Mucosa of descending colon (tissue), 3 donors: ENCODE data around the gene RBM23. TPM values are rescaled to one million over a fixed set of nuclear protein-coding genes. Genes with fewer than 3 reads are reported as not detected.

Experiments used
- ATAC-seq: fragments of 200-7000 bp; cut with Tn5 transposase; one replicate; pipeline ENCODE4 v1.9.1; 2020; ENCODE audit warnings: mild to moderate bottlenecking, moderate library complexity
- DNase-seq, 3 donors: peaks; one replicate each; pipeline ENCODE4 v3.0.0-alpha.2; 2020
- H3K36me3 ChIP-seq: fragments of 200-600 bp; one replicate; pipeline ENCODE4 v1.8.0; 2021; ENCODE audit warnings: low read depth, mild to moderate bottlenecking
- H3K4me1 ChIP-seq: fragments of 200-600 bp; one replicate; pipeline ENCODE4 v1.8.0; 2021; ENCODE audit warnings: low read depth, mild to moderate bottlenecking
- H3K4me3 ChIP-seq: fragments of 200-600 bp; one replicate; pipeline ENCODE4 v1.8.0; 2021; ENCODE audit warnings: mild to moderate bottlenecking
- H3K9me3 ChIP-seq: fragments of 200-600 bp; one replicate; pipeline ENCODE4 v1.8.0; 2021; ENCODE audit warnings: mild to moderate bottlenecking
- intact Hi-C, 2 donors: fragments of 100-400 bp; cut with DNase I in 1 of 2; cut with micrococcal nuclease in 1 of 2; formaldehyde crosslinking; loops; one replicate each; pipeline versions ENCODE4 v1.11.0 to v1.11.1; 2022; cut with DNase I, micrococcal nuclease
- total RNA-seq, 3 donors: library from RNA; stranded (reverse); fragmentation: NEBNext Ultra II Directional in 2 of 3; extraction: Animal tissue kit (Norgen Biotek cat#: 25700) in 2 of 3; gene quantifications; one replicate each; pipeline versions ENCODE4 v1.2.1 to v1.2.4, GENCODE V29; 2021 to 2023
- TF ChIP-seq, protein P1 (sequence below): fragments of 200-600 bp; IDR thresholded peaks from one replicate; pipeline ENCODE4 v1.8.0; 2022; ENCODE audit warnings: antibody characterized with exemption, mild to moderate bottlenecking
- donor health status: DM: no; HTN: no; CAD: no; lungs with moderate emphysema.
- donor health status: DM: no; HTN: no; CAD: no.
- donor health status: DM: no; HTN: yes; CAD: no.

The RBM23 gene
- total RNA-seq, 3 donors from 2014 or later: 74.1 to 97.9 (median 75.3) TPM

DNA sequence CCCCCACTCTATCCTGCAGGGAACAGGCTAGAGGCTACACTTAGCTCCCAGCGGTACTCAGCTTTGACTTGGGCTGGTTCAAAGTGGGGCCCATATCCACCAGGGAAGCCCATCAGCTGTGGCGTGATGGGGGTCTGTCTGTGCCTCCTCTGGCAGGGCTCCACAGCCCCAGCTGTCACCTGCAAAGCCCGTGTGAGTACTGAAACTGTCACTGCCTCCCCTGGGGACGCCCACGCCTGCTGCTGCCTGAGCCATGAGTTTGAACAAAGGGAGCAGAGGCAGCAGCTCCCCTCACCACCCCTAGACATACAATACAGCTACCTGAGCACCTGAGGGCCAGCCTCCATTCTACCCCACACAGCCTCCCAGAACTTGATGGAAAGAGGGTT, 31.0 kb downstream of the RBM23 start:
- no peaks in the 10 kb centered on the region for H3K36me3 ChIP-seq
- no peak overlapping the region for H3K4me3 ChIP-seq
- peaks cover 17% of the 10 kb centered on the region for H3K4me1 ChIP-seq
- ATAC-seq (no peak), DNase-seq (peak in 2 of 3 donors; percentile 47 to 74)
- no peaks in the 10 kb centered on the region for H3K9me3 ChIP-seq
- intact Hi-C loops: no loop called here
- TF ChIP-seq, protein P1, sequence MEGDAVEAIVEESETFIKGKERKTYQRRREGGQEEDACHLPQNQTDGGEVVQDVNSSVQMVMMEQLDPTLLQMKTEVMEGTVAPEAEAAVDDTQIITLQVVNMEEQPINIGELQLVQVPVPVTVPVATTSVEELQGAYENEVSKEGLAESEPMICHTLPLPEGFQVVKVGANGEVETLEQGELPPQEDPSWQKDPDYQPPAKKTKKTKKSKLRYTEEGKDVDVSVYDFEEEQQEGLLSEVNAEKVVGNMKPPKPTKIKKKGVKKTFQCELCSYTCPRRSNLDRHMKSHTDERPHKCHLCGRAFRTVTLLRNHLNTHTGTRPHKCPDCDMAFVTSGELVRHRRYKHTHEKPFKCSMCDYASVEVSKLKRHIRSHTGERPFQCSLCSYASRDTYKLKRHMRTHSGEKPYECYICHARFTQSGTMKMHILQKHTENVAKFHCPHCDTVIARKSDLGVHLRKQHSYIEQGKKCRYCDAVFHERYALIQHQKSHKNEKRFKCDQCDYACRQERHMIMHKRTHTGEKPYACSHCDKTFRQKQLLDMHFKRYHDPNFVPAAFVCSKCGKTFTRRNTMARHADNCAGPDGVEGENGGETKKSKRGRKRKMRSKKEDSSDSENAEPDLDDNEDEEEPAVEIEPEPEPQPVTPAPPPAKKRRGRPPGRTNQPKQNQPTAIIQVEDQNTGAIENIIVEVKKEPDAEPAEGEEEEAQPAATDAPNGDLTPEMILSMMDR: no peak

DNA sequence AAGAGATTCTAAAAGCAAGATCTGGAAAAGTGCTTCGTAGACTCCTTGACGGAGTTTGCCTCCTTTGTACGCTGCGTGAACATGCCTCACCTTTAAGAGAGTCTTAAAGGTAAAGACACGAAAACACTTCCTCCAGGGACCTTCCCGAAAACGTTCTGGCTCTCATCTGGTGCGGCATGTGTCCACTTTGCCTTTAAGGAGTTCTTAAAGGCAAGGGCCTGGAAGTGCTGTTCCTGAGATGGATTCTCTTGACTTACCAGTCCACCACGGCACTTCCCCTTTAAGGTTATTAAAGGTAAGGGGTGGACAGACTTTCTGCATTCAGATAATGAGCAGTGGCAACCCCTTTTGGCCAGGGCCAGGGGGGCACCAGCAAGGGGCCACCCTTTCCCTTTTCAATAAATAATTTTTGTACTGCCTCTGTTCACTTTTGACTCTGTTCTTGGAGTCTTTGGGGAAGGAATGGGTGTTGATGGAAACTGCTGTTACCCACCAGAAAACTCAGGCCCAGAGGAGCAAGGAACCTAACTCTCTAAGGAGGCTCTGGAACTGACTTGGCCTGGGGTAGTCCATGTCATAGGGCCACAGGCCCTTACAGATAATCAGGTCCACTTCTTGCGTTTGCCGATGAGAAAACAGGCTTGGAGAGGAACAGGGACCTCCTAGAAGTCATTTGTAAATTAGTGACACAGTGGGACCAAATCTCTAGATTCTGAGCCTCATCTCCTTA, 31.5 kb downstream of the RBM23 start:
- intact Hi-C loops: no loop called here
- ATAC-seq (peak; percentile 75), DNase-seq (peak in 2 of 3 donors; percentile 58 to 82)
- Histone ChIP-seq H3K36me3 (no peaks in the 10 kb centered on the region), H3K4me3 (peak overlapping the region; percentile 30), H3K4me1 (peaks cover 21% of the 10 kb centered on the region), H3K9me3 (no peaks in the 10 kb centered on the region)
- TF ChIP-seq, protein P1: no peak

DNA sequence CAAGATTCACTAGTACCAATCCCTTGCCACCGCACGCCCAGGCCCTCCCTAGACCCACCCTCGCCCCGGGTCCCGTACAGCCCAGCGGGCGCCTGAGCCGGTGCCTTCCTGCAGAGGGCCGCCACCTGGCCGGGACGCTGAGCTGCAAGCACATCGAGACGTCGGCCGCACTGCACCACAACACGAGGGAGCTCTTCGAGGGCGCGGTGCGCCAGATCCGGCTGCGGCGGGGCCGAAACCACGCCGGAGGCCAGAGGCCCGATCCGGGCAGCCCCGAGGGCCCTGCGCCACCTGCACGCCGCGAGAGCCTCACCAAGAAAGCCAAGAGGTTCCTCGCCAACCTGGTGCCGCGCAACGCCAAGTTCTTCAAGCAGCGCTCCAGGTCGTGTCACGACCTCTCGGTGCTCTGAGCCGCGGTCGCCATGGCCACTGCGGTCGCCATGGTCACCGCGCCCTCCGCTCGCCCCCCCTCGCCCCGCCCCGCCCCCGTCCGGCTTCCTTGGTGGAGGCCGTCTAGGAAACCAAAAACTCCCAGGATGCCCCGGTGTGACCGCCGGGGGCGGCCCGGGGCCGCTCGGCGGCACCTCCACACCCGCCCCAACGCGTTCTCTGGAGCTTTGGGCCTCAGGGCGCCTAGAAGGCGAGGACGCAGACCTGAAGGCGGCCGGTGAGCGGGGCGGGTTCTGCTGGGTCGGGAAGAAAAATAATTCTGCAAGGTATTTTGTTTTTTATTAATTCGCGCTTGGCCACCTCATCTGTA, 32.3 kb downstream of the RBM23 start:
- Histone ChIP-seq H3K4me1 (peaks cover 23% of the 10 kb centered on the region), H3K9me3 (no peaks in the 10 kb centered on the region), H3K36me3 (no peaks in the 10 kb centered on the region), H3K4me3 (peak overlapping the region; percentile 30)
- TF ChIP-seq, protein P1: no peak
- peak; percentile 85 to 90 (median 89) for DNase-seq
- intact Hi-C loops: no loop called here
- peak; percentile 79 for ATAC-seq

DNA sequence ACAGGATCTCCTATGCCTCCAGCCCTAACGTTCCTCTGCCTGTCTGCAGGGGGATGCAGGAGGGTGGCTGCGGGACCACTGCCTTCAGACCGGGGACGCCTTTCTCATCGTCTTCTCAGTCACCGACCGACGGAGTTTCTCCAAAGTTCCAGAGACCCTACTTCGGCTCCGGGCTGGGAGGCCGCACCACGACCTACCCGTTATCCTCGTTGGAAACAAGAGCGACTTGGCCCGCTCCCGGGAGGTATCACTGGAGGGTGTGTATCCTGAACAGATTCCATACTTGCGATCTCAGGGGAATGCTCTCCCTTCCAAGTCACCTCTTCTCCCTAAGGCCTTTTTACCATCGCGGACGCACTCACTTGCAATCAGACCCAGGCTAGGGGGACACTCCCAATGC, 33.0 kb downstream of the RBM23 start:
- intact Hi-C loops: no loop called here
- no peaks in the 10 kb centered on the region for H3K36me3 ChIP-seq
- peak in 1 of 3 donors; percentile 67 for DNase-seq
- TF ChIP-seq, protein P1: no peak
- no peak for ATAC-seq
- H3K4me1 ChIP-seq: peaks cover 23% of the 10 kb centered on the region
- H3K9me3 ChIP-seq: no peaks in the 10 kb centered on the region
- no peak overlapping the region for H3K4me3 ChIP-seq

DNA sequence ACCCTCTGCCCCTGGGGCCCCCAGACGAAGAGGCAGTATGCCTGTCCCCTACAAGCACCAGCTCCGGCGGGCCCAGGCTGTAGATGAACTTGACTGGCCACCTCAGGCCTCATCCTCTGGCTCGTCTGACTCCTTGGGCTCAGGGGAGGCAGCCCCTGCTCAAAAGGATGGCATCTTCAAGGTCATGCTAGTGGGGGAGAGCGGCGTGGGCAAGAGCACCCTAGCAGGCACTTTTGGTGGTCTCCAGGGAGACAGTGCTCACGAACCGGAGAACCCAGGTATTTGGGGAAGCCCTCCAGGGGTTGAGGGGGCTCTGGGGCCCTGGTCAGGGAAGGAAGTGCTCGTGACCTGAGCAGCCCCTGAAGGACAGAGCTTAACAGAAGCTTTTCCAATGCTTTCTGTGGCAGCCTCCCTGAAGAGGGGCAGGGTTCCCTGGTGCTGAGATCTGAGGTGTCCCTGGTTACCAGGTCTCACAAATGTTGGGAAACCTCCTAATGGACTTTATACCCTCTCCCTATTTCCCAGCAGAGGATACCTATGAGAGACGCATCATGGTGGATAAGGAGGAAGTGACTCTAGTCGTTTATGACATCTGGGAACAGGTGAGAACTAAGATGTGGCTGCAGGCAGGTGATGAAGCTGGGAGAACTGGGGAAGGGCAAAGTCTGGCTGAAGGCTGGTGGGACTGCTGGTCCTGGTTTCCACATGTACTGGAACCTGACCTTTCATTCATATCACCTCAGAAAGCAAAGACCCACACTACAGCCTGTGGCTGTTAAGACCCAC, 34.0 kb downstream of the RBM23 start:
- ATAC-seq (peak; percentile 53), DNase-seq (no peak)
- Histone ChIP-seq H3K36me3 (no peaks in the 10 kb centered on the region), H3K9me3 (no peaks in the 10 kb centered on the region), H3K4me1 (peaks cover 23% of the 10 kb centered on the region), H3K4me3 (no peak overlapping the region)
- TF ChIP-seq, protein P1: no peak
- intact Hi-C loops: no loop called here
